Thyroid gland (tissue), 4 donors: ENCODE measurements around the gene E2F4.

ENCODE experiments used
- CTCF ChIP-seq, 6 experiments: fragments of 200-600 bp in 3 of 6; fragments of 450-650 bp in 3 of 6; sonication (generic) in 3 of 6; IDR thresholded peaks; one replicate each; pipeline ENCODE4 v1.5.1; 2016 to 2019; ENCODE audit warnings: antibody characterized with exemption in 6 of 6, mild to moderate bottlenecking in 2 of 6, inconsistent platforms in 1 of 6, moderate library complexity in 1 of 6
- POLR2A ChIP-seq, 2 donors: fragments of 450-650 bp; IDR thresholded peaks; one replicate each; pipeline ENCODE4 v1.6.1; 2017; ENCODE audit warnings: antibody characterized with exemption in 2 of 2, mild to moderate bottlenecking in 2 of 2, moderate library complexity in 1 of 2

GRCh38 chr16:67191411-67191994 lies 452 bp upstream of the E2F4 start:
- TF ChIP-seq CTCF (IDR thresholded peaks at IDR 0.05), result no peak
- TF ChIP-seq POLR2A (IDR thresholded peaks at IDR 0.05), result no peak
